Liver (tissue), 9 donors: ENCODE results near the gene ARSJ. TPM values are rescaled to one million over a fixed set of nuclear protein-coding genes. Genes with fewer than 3 reads are reported as not detected.

Source experiments
- DNase-seq: peaks from one replicate; pipeline ENCODE4 v3.0.0-alpha.2; 2017; ENCODE audit warnings: low spot score
- H3K27ac ChIP-seq, 2 donors: one replicate each; pipeline ENCODE4 v1.7.0; 2013; ENCODE audit warnings: inconsistent platforms in 2 of 2, low read length in 2 of 2, control low read depth in 1 of 2, low read depth in 1 of 2, mild to moderate bottlenecking in 1 of 2
- H3K27me3 ChIP-seq, 4 donors: one replicate each; pipeline versions ENCODE4 v1.6.1 to v1.7.0; 2013; ENCODE audit warnings: low read length in 3 of 4, inconsistent platforms in 1 of 4, mild to moderate bottlenecking in 1 of 4, moderate library complexity in 1 of 4; ENCODE audit not compliant: control insufficient read depth in 4 of 4, insufficient read depth in 4 of 4
- H3K36me3 ChIP-seq, 4 donors: one replicate each; pipeline versions ENCODE4 v1.6.1 to v1.7.0; 2013; ENCODE audit warnings: low read length in 3 of 4, mild to moderate bottlenecking in 3 of 4, low read depth in 1 of 4, moderate library complexity in 1 of 4; ENCODE audit not compliant: control insufficient read depth in 4 of 4, insufficient read depth in 3 of 4
- H3K4me1 ChIP-seq, 4 donors: one replicate each; pipeline versions ENCODE4 v1.6.1 to v1.7.0; 2013; ENCODE audit warnings: low read length in 3 of 4, mild to moderate bottlenecking in 3 of 4, moderate library complexity in 1 of 4; ENCODE audit not compliant: control insufficient read depth in 4 of 4, insufficient read depth in 4 of 4
- H3K4me3 ChIP-seq, 3 donors: one replicate each; pipeline versions ENCODE4 v1.6.1 to v1.7.0; 2013; ENCODE audit warnings: low read length in 3 of 3, control low read depth in 1 of 3, low read depth in 1 of 3, mild to moderate bottlenecking in 1 of 3
- H3K9ac ChIP-seq, 2 donors: one replicate each; pipeline ENCODE4 v1.7.0; 2013; ENCODE audit warnings: low read length in 2 of 2, mild to moderate bottlenecking in 2 of 2, moderate library complexity in 2 of 2, control low read depth in 1 of 2, low read depth in 1 of 2
- H3K9me3 ChIP-seq, 4 donors: one replicate each; pipeline versions ENCODE4 v1.6.1 to v1.7.0; 2013; ENCODE audit warnings: low read length in 3 of 4; ENCODE audit not compliant: control insufficient read depth in 4 of 4
- FOXA1 ChIP-seq: IDR thresholded peaks from 2 replicates; pipeline ENCODE4 v1.6.1; 2016; ENCODE audit warnings: antibody characterized with exemption
- FOXA2 ChIP-seq: IDR thresholded peaks from 2 replicates; pipeline ENCODE4 v1.6.1; 2016; ENCODE audit warnings: antibody characterized with exemption
- HNF4A ChIP-seq, 2 donors: conservative IDR thresholded peaks; 2 replicates each; pipeline ENCODE4 v1.6.1; 2016; ENCODE audit warnings: antibody characterized with exemption in 2 of 2, mild to moderate bottlenecking in 2 of 2
- HNF4G ChIP-seq: IDR thresholded peaks from 2 replicates; pipeline ENCODE4 v1.6.1; 2016; ENCODE audit warnings: antibody characterized with exemption
- JUND ChIP-seq, 2 donors: IDR thresholded peaks; 2 replicates each; pipeline ENCODE4 v1.6.1; 2016; ENCODE audit warnings: antibody characterized with exemption in 2 of 2
- NR2F2 ChIP-seq: IDR thresholded peaks from 2 replicates; pipeline ENCODE4 v1.6.1; 2016; ENCODE audit warnings: antibody characterized with exemption
- RAD21 ChIP-seq, 2 donors: IDR thresholded peaks; 2 replicates each; pipeline ENCODE4 v1.6.1; 2016; ENCODE audit warnings: antibody characterized with exemption in 2 of 2, mild to moderate bottlenecking in 2 of 2
- RXRA ChIP-seq, 2 donors: IDR thresholded peaks; 2 replicates each; pipeline ENCODE4 v1.6.1; 2017 to 2018; ENCODE audit warnings: antibody characterized with exemption in 2 of 2, mild to moderate bottlenecking in 1 of 2
- SP1 ChIP-seq: IDR thresholded peaks from 2 replicates; pipeline ENCODE4 v1.6.1; 2018; ENCODE audit warnings: antibody characterized with exemption, mild to moderate bottlenecking
- TAF1 ChIP-seq: conservative IDR thresholded peaks from 2 replicates; pipeline ENCODE4 v1.6.1; 2016; ENCODE audit warnings: antibody characterized with exemption, mild to moderate bottlenecking
- WGBS: extraction: QIAGEN DNeasy Blood & Tissue Kit; methylation state at CpG from one replicate; pipeline ENCODE4 v1.1.7; 2013; 5-methylcytosine and 5-hydroxymethylcytosine counted together
- polyA plus RNA-seq, 2 donors: library from polyadenylated mRNA; stranded (reverse) in 1 of 2; unstranded in 1 of 2; fragments of 200-250 nt in 1 of 2; fragments of >200 nt in 1 of 2; fragmentation: Nextera tagmentation in 1 of 2; extraction: Ambion mirVana in 1 of 2; gene quantifications; one replicate each; pipeline versions ENCODE4 v1.2.1 to v1.2.3, GENCODE V29; 2013 to 2015
- total RNA-seq, 2 donors: library from RNA; depleted of rRNA; stranded (reverse); fragments of >200 nt; gene quantifications; one replicate each; pipeline ENCODE4 v1.2.3, GENCODE V29; 2014
- TF ChIP-seq, protein P1 (sequence below): IDR thresholded peaks from 2 replicates; pipeline ENCODE4 v1.6.1; 2016; ENCODE audit warnings: antibody characterized with exemption
- TF ChIP-seq, protein P2 (sequence below): IDR thresholded peaks from 2 replicates; pipeline ENCODE4 v1.6.1; 2016; ENCODE audit warnings: antibody characterized with exemption
- TF ChIP-seq, protein P3 (sequence below): IDR thresholded peaks from 2 replicates; pipeline ENCODE4 v1.6.1; 2016; ENCODE audit warnings: antibody characterized with exemption, mild to moderate bottlenecking
- TF ChIP-seq, protein P4 (sequence below): fragments of 150-350 bp; IDR thresholded peaks from 2 replicates; pipeline ENCODE4 v1.5.1; 2017; ENCODE audit warnings: improper control_type of control experiment, low read depth, low read length; ENCODE audit not compliant: missing input control
- TF ChIP-seq, protein P5 (sequence below): IDR thresholded peaks from 2 replicates; pipeline ENCODE4 v1.6.1; 2016; ENCODE audit warnings: antibody characterized with exemption
- donor health status: healthy.
- donor health status: healthy.
- donor health status: healthy.
- donor health status: healthy.
- donor health status: healthy.

Gene ARSJ
- total and polyA plus RNA-seq, 4 donors = 0.56 to 1.8 (median 0.95) TPM

DNA sequence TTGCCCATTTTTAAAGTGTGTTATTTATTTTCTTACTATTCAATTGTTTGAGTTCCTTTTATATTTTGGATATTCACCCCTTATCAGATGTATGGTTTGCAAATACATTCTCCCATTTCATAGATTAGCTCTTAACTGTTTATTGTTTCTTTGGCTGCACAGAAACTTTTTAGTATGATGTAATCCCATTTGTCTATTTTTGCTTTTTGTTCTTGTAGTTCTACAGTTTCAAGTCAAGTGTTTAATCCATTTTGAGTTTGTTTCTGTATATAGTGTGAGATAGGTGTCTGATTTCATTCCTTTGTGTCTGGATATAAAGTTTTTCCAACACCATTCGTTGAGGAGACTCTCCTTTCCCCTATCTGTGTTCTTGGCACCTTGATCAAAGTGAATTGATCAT lies 120.5 kb downstream of the ARSJ start:
- no peak for DNase-seq
- no peak overlapping the region for H3K27ac ChIP-seq
- H3K9me3 ChIP-seq = no peaks in the 10 kb centered on the region
- H3K4me1 ChIP-seq = no peaks in the 10 kb centered on the region
- no peaks in the 10 kb centered on the region for H3K36me3 ChIP-seq
- 40% methylated on average over 1 of the region's 1 CpG for WGBS
- no peaks in the 10 kb centered on the region for H3K27me3 ChIP-seq
- TF ChIP-seq, protein P1, sequence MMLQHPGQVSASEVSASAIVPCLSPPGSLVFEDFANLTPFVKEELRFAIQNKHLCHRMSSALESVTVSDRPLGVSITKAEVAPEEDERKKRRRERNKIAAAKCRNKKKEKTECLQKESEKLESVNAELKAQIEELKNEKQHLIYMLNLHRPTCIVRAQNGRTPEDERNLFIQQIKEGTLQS = no peak
- TF ChIP-seq SP1 (no peak), NR2F2 (no peak), JUND (IDR thresholded peaks at IDR 0.05) (no peak), RXRA (IDR thresholded peaks at IDR 0.05) (no peak)
- TF ChIP-seq, protein P2, sequence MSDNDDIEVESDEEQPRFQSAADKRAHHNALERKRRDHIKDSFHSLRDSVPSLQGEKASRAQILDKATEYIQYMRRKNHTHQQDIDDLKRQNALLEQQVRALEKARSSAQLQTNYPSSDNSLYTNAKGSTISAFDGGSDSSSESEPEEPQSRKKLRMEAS = no peak
- TF ChIP-seq, protein P3, sequence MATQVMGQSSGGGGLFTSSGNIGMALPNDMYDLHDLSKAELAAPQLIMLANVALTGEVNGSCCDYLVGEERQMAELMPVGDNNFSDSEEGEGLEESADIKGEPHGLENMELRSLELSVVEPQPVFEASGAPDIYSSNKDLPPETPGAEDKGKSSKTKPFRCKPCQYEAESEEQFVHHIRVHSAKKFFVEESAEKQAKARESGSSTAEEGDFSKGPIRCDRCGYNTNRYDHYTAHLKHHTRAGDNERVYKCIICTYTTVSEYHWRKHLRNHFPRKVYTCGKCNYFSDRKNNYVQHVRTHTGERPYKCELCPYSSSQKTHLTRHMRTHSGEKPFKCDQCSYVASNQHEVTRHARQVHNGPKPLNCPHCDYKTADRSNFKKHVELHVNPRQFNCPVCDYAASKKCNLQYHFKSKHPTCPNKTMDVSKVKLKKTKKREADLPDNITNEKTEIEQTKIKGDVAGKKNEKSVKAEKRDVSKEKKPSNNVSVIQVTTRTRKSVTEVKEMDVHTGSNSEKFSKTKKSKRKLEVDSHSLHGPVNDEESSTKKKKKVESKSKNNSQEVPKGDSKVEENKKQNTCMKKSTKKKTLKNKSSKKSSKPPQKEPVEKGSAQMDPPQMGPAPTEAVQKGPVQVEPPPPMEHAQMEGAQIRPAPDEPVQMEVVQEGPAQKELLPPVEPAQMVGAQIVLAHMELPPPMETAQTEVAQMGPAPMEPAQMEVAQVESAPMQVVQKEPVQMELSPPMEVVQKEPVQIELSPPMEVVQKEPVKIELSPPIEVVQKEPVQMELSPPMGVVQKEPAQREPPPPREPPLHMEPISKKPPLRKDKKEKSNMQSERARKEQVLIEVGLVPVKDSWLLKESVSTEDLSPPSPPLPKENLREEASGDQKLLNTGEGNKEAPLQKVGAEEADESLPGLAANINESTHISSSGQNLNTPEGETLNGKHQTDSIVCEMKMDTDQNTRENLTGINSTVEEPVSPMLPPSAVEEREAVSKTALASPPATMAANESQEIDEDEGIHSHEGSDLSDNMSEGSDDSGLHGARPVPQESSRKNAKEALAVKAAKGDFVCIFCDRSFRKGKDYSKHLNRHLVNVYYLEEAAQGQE = no peak
- TF ChIP-seq, protein P4, sequence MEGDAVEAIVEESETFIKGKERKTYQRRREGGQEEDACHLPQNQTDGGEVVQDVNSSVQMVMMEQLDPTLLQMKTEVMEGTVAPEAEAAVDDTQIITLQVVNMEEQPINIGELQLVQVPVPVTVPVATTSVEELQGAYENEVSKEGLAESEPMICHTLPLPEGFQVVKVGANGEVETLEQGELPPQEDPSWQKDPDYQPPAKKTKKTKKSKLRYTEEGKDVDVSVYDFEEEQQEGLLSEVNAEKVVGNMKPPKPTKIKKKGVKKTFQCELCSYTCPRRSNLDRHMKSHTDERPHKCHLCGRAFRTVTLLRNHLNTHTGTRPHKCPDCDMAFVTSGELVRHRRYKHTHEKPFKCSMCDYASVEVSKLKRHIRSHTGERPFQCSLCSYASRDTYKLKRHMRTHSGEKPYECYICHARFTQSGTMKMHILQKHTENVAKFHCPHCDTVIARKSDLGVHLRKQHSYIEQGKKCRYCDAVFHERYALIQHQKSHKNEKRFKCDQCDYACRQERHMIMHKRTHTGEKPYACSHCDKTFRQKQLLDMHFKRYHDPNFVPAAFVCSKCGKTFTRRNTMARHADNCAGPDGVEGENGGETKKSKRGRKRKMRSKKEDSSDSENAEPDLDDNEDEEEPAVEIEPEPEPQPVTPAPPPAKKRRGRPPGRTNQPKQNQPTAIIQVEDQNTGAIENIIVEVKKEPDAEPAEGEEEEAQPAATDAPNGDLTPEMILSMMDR = no peak
- TF ChIP-seq, protein P5, sequence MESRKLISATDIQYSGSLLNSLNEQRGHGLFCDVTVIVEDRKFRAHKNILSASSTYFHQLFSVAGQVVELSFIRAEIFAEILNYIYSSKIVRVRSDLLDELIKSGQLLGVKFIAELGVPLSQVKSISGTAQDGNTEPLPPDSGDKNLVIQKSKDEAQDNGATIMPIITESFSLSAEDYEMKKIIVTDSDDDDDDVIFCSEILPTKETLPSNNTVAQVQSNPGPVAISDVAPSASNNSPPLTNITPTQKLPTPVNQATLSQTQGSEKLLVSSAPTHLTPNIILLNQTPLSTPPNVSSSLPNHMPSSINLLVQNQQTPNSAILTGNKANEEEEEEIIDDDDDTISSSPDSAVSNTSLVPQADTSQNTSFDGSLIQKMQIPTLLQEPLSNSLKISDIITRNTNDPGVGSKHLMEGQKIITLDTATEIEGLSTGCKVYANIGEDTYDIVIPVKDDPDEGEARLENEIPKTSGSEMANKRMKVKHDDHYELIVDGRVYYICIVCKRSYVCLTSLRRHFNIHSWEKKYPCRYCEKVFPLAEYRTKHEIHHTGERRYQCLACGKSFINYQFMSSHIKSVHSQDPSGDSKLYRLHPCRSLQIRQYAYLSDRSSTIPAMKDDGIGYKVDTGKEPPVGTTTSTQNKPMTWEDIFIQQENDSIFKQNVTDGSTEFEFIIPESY = no peak
- H3K9ac ChIP-seq = no peak overlapping the region
- H3K4me3 ChIP-seq = no peak overlapping the region

DNA sequence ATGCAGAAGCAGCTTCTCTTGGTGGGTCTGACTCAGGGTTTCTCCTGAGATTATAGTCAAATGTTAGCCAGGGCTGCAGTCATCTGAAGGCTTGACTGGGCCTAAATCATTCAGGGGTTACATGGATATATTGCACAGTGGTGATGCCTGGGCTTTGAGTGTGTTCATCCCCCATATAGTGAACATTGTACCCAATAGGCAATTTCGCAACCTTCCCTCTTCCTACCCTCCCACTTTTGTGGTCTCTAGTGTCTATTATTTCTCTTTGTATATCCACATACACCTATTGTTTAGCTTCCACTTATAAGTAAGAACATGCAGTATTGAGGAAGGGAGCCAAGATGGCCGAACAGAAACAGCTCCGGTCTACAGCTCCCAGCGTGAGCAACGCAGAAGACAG lies 127.6 kb downstream of the ARSJ start:
- H3K9ac ChIP-seq = no peak overlapping the region
- no peaks in the 10 kb centered on the region for H3K4me1 ChIP-seq
- WGBS = 89% methylated on average over 5 of the region's 5 CpGs
- no peaks in the 10 kb centered on the region for H3K36me3 ChIP-seq
- no peak overlapping the region for H3K27ac ChIP-seq
- no peaks in the 10 kb centered on the region for H3K27me3 ChIP-seq
- no peak overlapping the region for H3K4me3 ChIP-seq
- DNase-seq = no peak
- TF ChIP-seq RAD21 (IDR thresholded peaks at IDR 0.05) (no peak), FOXA2 (no peak), FOXA1 (no peak), HNF4A (conservative IDR thresholded peaks at IDR 0.05) (no peak), RXRA (IDR thresholded peaks at IDR 0.05) (no peak), TAF1 (no peak), SP1 (no peak), HNF4G (no peak)
- TF ChIP-seq, protein P5 = no peak
- TF ChIP-seq, protein P2 = no peak
- TF ChIP-seq, protein P1 = no peak
- TF ChIP-seq, protein P3 = no peak
- H3K9me3 ChIP-seq = no peaks in the 10 kb centered on the region
